ENCODE results near the gene ZNF837.
"Not testable (repeated sequence)": the region's sequence is repeated elsewhere in the genome, so short reads cannot be mapped to it uniquely, and the experiment has no call there.

Gene ZNF837

DNA sequence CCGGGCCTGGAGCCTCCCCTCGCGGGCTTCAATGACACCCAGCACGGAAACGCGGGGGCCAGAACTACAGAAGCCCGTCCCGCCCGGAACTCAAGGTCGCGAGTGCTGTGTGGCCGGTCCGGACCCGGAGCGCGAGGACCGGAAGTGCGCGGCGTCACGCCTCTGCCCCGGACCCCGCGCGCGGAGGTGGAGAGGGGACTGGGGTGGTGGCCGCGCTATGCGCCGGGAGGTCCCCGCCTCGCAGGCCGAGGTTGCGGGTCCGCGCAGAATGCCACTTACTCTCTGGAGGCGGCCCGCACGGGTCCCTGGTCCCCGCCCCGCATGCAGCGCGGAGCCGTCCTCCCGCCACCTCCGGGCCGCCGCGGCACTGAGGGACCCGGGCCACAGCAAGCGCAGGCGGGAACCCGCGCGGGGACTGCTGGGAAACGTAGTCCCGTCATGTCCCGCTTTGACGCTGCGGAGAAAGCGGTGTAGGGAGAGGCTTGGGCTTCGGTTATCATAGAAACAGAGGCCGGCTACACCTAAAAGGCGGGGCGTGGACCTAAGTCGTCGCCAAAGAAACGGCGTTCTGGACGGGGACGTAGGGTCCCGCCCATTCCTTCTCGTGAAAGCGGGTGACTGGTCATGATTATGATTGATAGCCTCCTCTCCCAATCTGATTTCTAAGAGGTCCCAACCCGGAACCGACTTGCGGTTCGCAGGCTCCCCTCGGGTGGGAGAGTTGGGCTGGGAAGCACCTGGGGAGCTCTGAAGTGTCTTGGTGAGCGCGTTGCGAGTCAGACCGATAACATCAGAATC lies at the start of gene ZNF837:
Gene ZNF837 (minus strand): TSS at position 369 of the 798 bp plus-strand sequence. CDS start 11,698 bp downstream, outside the sequence.
- peak; percentile 95 for DNase-seq

GRCh38 chr19:58429745-58430144 lies 48.9 kb upstream of the ZNF837 start:
- no peak for DNase-seq

- DNase-seq, result no peak
Measured at GRCh38 chr19:58428617-58429016, 47.8 kb upstream of the ZNF837 start.

GRCh38 chr19:58417071-58417470 lies 36.2 kb upstream of the ZNF837 start:
- DNase-seq, result no peak

DNA sequence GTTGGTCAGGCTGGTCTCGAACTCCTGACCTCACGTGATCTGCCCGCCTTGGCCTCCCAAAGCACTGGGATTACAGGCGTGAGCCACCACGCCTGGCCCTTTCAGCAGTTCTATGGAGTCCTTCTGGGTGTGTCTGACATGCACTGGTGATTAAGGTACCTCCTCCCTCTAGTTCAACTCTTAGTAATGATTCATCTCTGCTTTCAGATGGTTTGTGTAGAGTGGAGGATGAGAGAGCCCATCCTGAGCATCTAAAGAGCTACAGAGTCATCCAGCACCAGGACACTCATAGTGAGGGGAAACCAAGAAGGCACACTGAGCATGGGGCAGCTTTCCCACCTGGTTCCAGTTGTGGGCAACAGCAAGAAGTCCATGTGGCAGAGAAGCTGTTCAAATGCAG lies 35.8 kb upstream of the ZNF837 start:
- DNase-seq, result no peak

DNA sequence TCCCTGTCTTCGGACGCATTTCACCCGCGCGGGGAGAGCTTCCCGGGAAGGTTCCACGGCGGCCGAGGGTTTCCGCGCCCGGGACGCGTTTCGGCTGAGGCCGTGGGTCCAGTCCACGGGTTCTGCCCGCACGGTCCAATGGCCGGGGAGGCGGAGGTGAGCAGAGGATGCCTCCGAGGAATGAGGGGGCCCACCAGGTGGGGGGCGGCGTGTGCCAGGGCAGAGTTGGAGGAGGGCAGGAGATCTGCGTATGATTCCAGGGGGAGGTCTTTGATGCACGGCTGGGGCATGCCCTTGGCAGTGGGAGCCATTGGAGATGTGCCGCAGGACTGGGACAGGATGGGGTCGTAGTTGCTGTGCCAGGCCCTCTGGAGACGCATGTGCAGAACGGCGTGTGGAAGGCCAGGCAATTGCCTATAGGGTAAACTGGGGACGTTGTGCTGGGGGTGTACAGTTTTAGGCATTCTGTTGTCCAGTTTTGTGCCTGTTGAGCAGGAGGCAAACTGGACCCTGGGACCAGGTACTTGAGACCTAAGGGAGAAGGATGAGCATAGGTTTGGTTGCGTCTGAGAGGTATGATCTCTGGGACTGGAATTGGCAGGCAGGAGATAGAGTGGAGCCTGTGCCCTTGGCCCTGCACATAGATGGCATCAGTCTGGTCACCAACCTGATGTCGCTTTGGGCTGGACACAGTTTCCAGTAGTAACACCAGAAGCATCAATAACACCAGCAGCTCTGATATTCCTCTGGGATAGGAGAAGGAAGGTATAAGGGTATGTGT lies 28.4 kb upstream of the ZNF837 start:
- no peak for DNase-seq

GRCh38 chr19:58408152-58409009 lies 27.6 kb upstream of the ZNF837 start, which contains the start of gene ZNF584:
TSS of gene ZNF584 (plus strand) at chr19:58408649. CDS start at chr19:58409148, 499 bp downstream.
- peak; percentile 85 for DNase-seq

DNA sequence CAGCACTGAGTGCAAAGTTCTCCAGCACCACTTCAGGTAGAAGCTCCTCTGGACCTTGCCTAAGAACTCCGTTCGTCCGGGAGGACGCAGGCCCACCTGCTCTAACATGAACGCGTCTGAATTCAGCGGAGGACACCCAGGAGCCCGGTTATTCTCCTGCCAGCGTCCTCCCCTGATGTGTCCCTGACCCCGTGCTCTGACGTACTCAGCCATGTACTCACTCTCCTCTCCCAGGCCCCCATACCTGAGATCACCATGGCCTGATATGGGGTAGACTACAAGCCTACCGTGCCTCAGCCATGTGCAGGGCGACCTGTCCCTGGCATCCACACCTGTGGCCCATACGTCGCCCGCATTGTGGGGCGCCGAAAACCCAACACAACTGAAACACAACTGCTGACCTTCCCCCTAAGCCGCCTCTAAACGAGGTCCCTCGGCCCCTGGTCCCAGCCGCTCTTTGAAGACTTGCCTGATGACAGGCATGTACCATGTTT lies 26.9 kb upstream of the ZNF837 start:
- DNase-seq, result no peak

DNA sequence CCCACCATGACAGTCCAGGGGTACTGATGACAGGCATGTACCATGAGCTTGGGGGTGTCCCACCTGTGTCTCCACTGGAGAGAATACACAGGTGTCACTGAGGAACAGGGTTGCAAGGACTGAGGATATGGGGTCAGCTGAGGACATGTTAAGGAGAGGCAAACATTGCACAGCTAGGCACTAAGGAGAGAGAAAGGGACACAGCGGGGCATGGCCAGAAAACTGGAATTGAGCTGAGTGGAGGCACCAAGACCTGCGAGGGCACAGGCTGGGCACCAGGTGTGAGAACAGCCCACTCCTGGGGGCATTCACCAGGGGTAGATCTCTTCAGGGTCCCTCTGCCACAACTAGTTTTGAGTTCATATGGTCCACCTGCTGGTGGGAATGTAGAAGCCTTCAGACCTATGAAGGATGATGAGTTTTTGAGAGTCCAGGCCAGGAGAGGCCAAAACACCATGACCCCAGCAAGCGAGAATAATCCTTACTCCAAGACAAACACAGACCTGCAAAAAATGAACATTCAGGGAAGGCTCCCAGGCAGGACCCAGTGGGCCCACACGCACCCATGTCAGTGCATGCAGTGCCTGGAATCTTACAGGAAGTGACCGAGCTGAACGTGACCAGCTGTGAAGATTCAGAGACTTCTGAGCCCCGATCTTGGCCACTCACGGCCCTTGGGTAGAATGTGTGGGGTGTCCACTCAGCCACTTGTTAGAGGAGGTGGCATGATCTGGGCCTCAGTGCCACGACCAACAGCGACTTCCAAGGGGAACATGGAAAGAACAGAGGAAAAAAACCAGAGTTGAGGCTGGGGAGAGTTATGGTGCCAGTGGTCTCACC lies 26.2 kb upstream of the ZNF837 start:
- no peak for DNase-seq

GRCh38 chr19:58403920-58404478 lies 23.2 kb upstream of the ZNF837 start:
- not testable (repeated sequence) for DNase-seq

DNA sequence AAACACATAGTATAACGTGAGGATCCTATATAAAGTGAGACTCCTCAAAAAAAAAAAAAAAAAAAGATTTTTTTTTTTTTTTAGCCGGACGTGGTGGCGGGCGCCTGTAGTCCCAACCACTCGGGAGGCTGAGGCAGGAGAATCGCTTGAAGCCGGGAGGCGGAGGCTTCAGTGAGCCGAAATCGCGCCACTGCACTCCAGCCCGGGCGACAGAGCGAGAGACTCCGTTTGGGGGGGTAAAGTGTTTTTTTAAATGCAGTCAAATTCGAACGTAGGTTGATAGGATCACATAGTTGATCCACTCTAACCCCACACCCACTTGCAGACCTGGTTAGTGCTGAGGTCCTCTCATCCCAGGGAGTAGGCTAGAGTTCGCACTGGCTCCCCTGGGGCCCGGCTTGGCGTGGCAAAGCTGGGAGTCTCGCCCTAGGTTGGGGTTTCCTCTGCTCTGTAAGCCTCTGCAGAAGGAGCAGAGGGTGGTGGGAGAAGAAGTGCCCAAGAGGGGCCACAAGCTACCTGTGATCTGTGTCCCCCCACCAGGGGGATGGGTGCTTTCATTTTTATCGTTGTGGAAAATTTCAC lies 21.1 kb upstream of the ZNF837 start:
- no peak for DNase-seq

- DNase-seq, result peak; percentile 92
Measured at GRCh38 chr19:58400916-58401839, 20.3 kb upstream of the ZNF837 start.

GRCh38 chr19:58400316-58400915 lies 19.6 kb upstream of the ZNF837 start:
- DNase-seq, result no peak

GRCh38 chr19:58399903-58400302 lies 19.1 kb upstream of the ZNF837 start:
- no peak for DNase-seq

- DNase-seq, result no peak
Measured at GRCh38 chr19:58398545-58398944, 17.7 kb upstream of the ZNF837 start.

- no peak for DNase-seq
Measured at GRCh38 chr19:58398087-58398486, 17.3 kb upstream of the ZNF837 start.

- no peak for DNase-seq
Measured at GRCh38 chr19:58397533-58398037, 16.8 kb upstream of the ZNF837 start.

GRCh38 chr19:58396691-58397532 lies 16.1 kb upstream of the ZNF837 start:
- DNase-seq, result no peak
